ENCODE results near the gene ATP6V1D. TPM values are rescaled to one million over a fixed set of nuclear protein-coding genes. Genes with fewer than 3 reads are reported as not detected.

Gene ATP6V1D
- total and polyA plus RNA-seq, 2 of the 8 experiments (the other 6 are each of a cell fraction or from before 2014, with no cell fraction given): 45.1 to 76.3 TPM

GRCh38 chr14:67365476-67365875 is 5.9 kb upstream of the ATP6V1D start:
- Histone ChIP-seq H3K4me1 (replicated peaks in 1 of 4; ENCODE audit: control insufficient read depth in 3 of 4, insufficient read depth in 4 of 4, low read length in 3 of 4) (no peaks in the 10 kb centered on the region; a peak in 2 of 7 replicates), H2BK15ac (ENCODE audit: low read length) (no peak overlapping the region), H2BK120ac (replicated peaks; ENCODE audit: low read depth, low read length) (no peak overlapping the region), H3K14ac (ENCODE audit: insufficient read length) (no peak overlapping the region), H2BK12ac (ENCODE audit: low read depth, low read length) (no peak overlapping the region), H3K23ac (ENCODE audit: insufficient read length) (no peak overlapping the region), H3K79me2 (ENCODE audit: control insufficient read depth in 1 of 2, insufficient read depth in 2 of 2, low read length in 2 of 2) (peaks cover 8 to 52% of the 10 kb centered on the region in 2 experiments), H3K27me3 (replicated peaks in 1 of 4; ENCODE audit: control insufficient read depth in 3 of 4, extremely low read depth in 1 of 4, insufficient read depth in 3 of 4, low read length in 3 of 4) (no peaks in the 10 kb centered on the region), H3K9ac (replicated peaks in 1 of 4; ENCODE audit: extremely low read depth in 1 of 4, low read depth in 3 of 4, low read length in 3 of 4) (no peak overlapping the region), H3K56ac (replicated peaks; ENCODE audit: insufficient read length, low read depth, low read length) (no peak overlapping the region), H3K4ac (replicated peaks; ENCODE audit: insufficient read length, low read depth, low read length) (no peak overlapping the region), H3K36me3 (ENCODE audit: control insufficient read depth in 2 of 4, insufficient read depth in 4 of 4, low read length in 3 of 4) (peaks cover 15 to 61% (median 41%) of the 10 kb centered on the region in 4 experiments), H4K20me1 (replicated peaks in 1 of 2; ENCODE audit: control insufficient read depth in 1 of 2, insufficient read depth in 2 of 2, low read length in 2 of 2) (peaks cover 0 to 3% of the 10 kb centered on the region in 2 experiments), H4K5ac (ENCODE audit: insufficient read length, low read depth, low read length) (no peak overlapping the region), H2AK5ac (ENCODE audit: low read depth, low read length) (no peak overlapping the region), H3K79me1 (ENCODE audit: low read depth, low read length) (no peaks in the 10 kb centered on the region), H4K91ac (replicated peaks; ENCODE audit: insufficient read length, low read length) (no peak overlapping the region), H2BK5ac (ENCODE audit: low read depth, low read length) (no peak overlapping the region), H3K27ac (ENCODE audit: low read depth, low read length) (no peak overlapping the region), H2AFZ (ENCODE audit: low read length) (no peak overlapping the region), H2BK20ac (ENCODE audit: low read length) (no peak overlapping the region), H3K9me3 (ENCODE audit: insufficient read depth in 2 of 2, low read depth in 1 of 2, low read length in 1 of 2) (no peaks in the 10 kb centered on the region), H3K4me2 (ENCODE audit: insufficient read depth in 1 of 2, low read depth in 2 of 2, low read length in 2 of 2) (no peak overlapping the region), H4K8ac (ENCODE audit: extremely low read depth, insufficient read depth, low read length) (no peak overlapping the region), H3K4me3 (ENCODE audit: extremely low read depth in 1 of 4, insufficient read depth in 2 of 4, low read depth in 3 of 4, low read length in 4 of 4) (no peak overlapping the region), H3K18ac (ENCODE audit: extremely low read depth, low read length) (no peak overlapping the region), H3K23me2 (ENCODE audit: low read depth, low read length) (no peaks in the 10 kb centered on the region)
- CTCF ChIA-PET (ENCODE audit: partially characterized antibody): no interaction called here
- DNase-seq (ENCODE audit: low read depth in 1 of 2, low spot score in 2 of 2): no peak
- POLR2A ChIA-PET (ENCODE audit: partially characterized antibody): no interaction called here
- 92% methylated on average over 4 of the region's 4 CpGs; no CpG with 5 or more reads in 1 of the 2 experiments for WGBS, 2 experiments (ENCODE audit: extremely low coverage in 1 of 2, insufficient coverage in 1 of 2, insufficient read length in 1 of 2, insufficient replicate concordance in 2 of 2, low coverage in 1 of 2, low lambda C conversion rate in 2 of 2, missing lambda C conversion rate in 1 of 2)
- TF ChIP-seq TEAD4 (IDR thresholded peaks at IDR 0.05; ENCODE audit: low read depth, low read length) (no peak), RFX5 (IDR thresholded peaks at IDR 0.05; ENCODE audit: borderline replicate concordance, low read depth, low read length) (no peak), POLR2A (IDR thresholded peaks at IDR 0.05; ENCODE audit: control extremely low read depth in 1 of 2, low read depth in 2 of 2, low read length in 2 of 2) (no peak), CBX8 (IDR thresholded peaks at IDR 0.05; ENCODE audit: borderline replicate concordance, low read depth, low read length) (no peak), CREB1 (IDR thresholded peaks at IDR 0.05) (no peak), BCL11A (IDR thresholded peaks at IDR 0.05; ENCODE audit: low read depth in 2 of 2, low read length in 2 of 2) (no peak), TAF7 (optimal IDR thresholded peaks at IDR 0.05; ENCODE audit: borderline replicate concordance, low read depth, low read length) (no peak), NANOG (IDR thresholded peaks at IDR 0.05; ENCODE audit: insufficient read depth, low read depth, low read length, poor library complexity, severe bottlenecking) (no peak), EP300 (IDR thresholded peaks at IDR 0.05; ENCODE audit: borderline replicate concordance in 1 of 2, low read depth in 2 of 2, low read length in 2 of 2) (no peak), SP2 (IDR thresholded peaks at IDR 0.05; ENCODE audit: low read length) (no peak), MAFK (IDR thresholded peaks at IDR 0.05; ENCODE audit: low read depth, low read length) (no peak), SP4 (IDR thresholded peaks at IDR 0.05; ENCODE audit: low read length) (no peak), TAF1 (IDR thresholded peaks at IDR 0.05; ENCODE audit: low read depth, low read length) (no peak), ZNF274 (IDR thresholded peaks at IDR 0.05; ENCODE audit: borderline replicate concordance, extremely low read depth, low read length) (no peak)
- no peak for FAIRE-seq

Data from H1 (cell line).